SK-N-MC (cell line): Measurements from ENCODE around the gene PREX1.
A peak's percentile ranks its signal among the peaks of the same experiment; 100 is the strongest.

Source experiments
- DNase-seq: peaks from one replicate; pipeline ENCODE4 v3.0.0-alpha.2; 2011; ENCODE audit warnings: low read depth, low spot score
- H3K27ac ChIP-seq: fragments of 200-600 bp; sonication (generic); 2 replicates; pipeline ENCODE4 v1.5.1; 2016; ENCODE audit warnings: mixed run types
- H3K36me3 ChIP-seq: fragments of 200-600 bp; sonication (generic); 2 replicates; pipeline ENCODE4 v1.6.1; 2017; ENCODE audit warnings: antibody characterized with exemption, low read length, mixed read lengths; ENCODE audit not compliant: insufficient read depth
- H3K4me3 ChIP-seq: fragments of 200-600 bp; sonication (generic); 2 replicates; pipeline ENCODE4 v1.5.1; 2016
- H3K9ac ChIP-seq: fragments of 200-600 bp; sonication (generic); 2 replicates; pipeline ENCODE4 v1.8.0; 2017; ENCODE audit warnings: mixed run types, mixed read lengths; ENCODE audit not compliant: insufficient read length
- H3K9me3 ChIP-seq: fragments of 200-600 bp; sonication (generic); 2 replicates; pipeline ENCODE4 v1.6.1; 2017; ENCODE audit warnings: low read depth, mild to moderate bottlenecking, antibody characterized with exemption, low read length, moderate library complexity, mixed read lengths
- EZH2 ChIP-seq: fragments of 200-600 bp; sonication (generic); IDR thresholded peaks from one replicate; pipeline ENCODE4 v1.6.1; 2017; ENCODE audit warnings: antibody characterized with exemption
- FOXP2 ChIP-seq: optimal IDR thresholded peaks from 2 replicates; pipeline ENCODE3; 2011; ENCODE audit warnings: mild to moderate bottlenecking, moderate library complexity; ENCODE audit not compliant: insufficient read depth; ENCODE audit errors: extremely low read length, control extremely low read depth
- POLR2AphosphoS5 ChIP-seq: IDR thresholded peaks from 2 replicates; pipeline ENCODE4 v1.6.1; 2012; ENCODE audit warnings: mild to moderate bottlenecking, low read depth, low read length, borderline replicate concordance

PREX1 gene

GRCh38 chr20:48660788-48661187 is 167.0 kb downstream of the PREX1 start:
- no peak for DNase-seq
- H3K36me3 ChIP-seq: peaks cover 80% of the 10 kb centered on the region
- no peak overlapping the region for H3K4me3 ChIP-seq
- peak overlapping the region; percentile 23; the same call in 1 of the 2 replicates for H3K27ac ChIP-seq
- H3K9ac ChIP-seq: no peak overlapping the region
- TF ChIP-seq POLR2AphosphoS5: no peak
- no peak for TF ChIP-seq FOXP2
- TF ChIP-seq EZH2: no peak
- no peaks in the 10 kb centered on the region for H3K9me3 ChIP-seq

- Histone ChIP-seq H3K9me3 (no peaks in the 10 kb centered on the region), H3K9ac (no peak overlapping the region), H3K4me3 (no peak overlapping the region), H3K36me3 (peaks cover 81% of the 10 kb centered on the region), H3K27ac (peak overlapping the region; percentile 23)
- DNase-seq: no peak
- TF ChIP-seq POLR2AphosphoS5: no peak
- no peak for TF ChIP-seq EZH2
- TF ChIP-seq FOXP2: no peak
Observed at GRCh38 chr20:48659858-48660257, 167.9 kb downstream of the PREX1 start.

GRCh38 chr20:48658505-48658904 is 169.3 kb downstream of the PREX1 start:
- no peaks in the 10 kb centered on the region for H3K9me3 ChIP-seq
- H3K9ac ChIP-seq: no peak overlapping the region
- peak overlapping the region; percentile 68; the same call in 1 of the 2 replicates for H3K27ac ChIP-seq
- no peak for TF ChIP-seq POLR2AphosphoS5
- TF ChIP-seq EZH2: no peak
- TF ChIP-seq FOXP2: no peak
- H3K36me3 ChIP-seq: peaks cover 92% of the 10 kb centered on the region
- no peak overlapping the region for H3K4me3 ChIP-seq
- no peak for DNase-seq

- TF ChIP-seq FOXP2 (no peak), EZH2 (no peak), POLR2AphosphoS5 (no peak)
- H3K27ac ChIP-seq: peak overlapping the region; percentile 68; the same call in 1 of the 2 replicates
- DNase-seq: no peak
- no peak overlapping the region for H3K9ac ChIP-seq
- no peak overlapping the region for H3K4me3 ChIP-seq
- peaks cover 92% of the 10 kb centered on the region for H3K36me3 ChIP-seq
- no peaks in the 10 kb centered on the region for H3K9me3 ChIP-seq
Observed at GRCh38 chr20:48658198-48658476, 169.7 kb downstream of the PREX1 start.

- peak; percentile 67 for DNase-seq
- no peak overlapping the region for H3K9ac ChIP-seq
- H3K36me3 ChIP-seq: peaks cover 92% of the 10 kb centered on the region
- no peak for TF ChIP-seq FOXP2
- no peak for TF ChIP-seq POLR2AphosphoS5
- TF ChIP-seq EZH2: no peak
- H3K4me3 ChIP-seq: no peak overlapping the region
- H3K27ac ChIP-seq: peak overlapping the region; percentile 68; the same call in 1 of the 2 replicates
- no peaks in the 10 kb centered on the region for H3K9me3 ChIP-seq
Observed at GRCh38 chr20:48657426-48658197, 170.2 kb downstream of the PREX1 start.

- H3K9me3 ChIP-seq: no peaks in the 10 kb centered on the region
- TF ChIP-seq POLR2AphosphoS5: no peak
- no peak for TF ChIP-seq FOXP2
- no peak for TF ChIP-seq EZH2
- no peak overlapping the region for H3K9ac ChIP-seq
- H3K4me3 ChIP-seq: no peak overlapping the region
- DNase-seq: no peak
- H3K27ac ChIP-seq: peak overlapping the region; percentile 33
- peaks cover 90% of the 10 kb centered on the region for H3K36me3 ChIP-seq
Observed at GRCh38 chr20:48656661-48657211, 171.1 kb downstream of the PREX1 start.

GRCh38 chr20:48656137-48656536 is 171.7 kb downstream of the PREX1 start:
- Histone ChIP-seq H3K9me3 (no peaks in the 10 kb centered on the region), H3K36me3 (peaks cover 93% of the 10 kb centered on the region), H3K9ac (no peak overlapping the region), H3K4me3 (no peak overlapping the region), H3K27ac (peak overlapping the region; percentile 33)
- no peak for DNase-seq
- TF ChIP-seq POLR2AphosphoS5 (no peak), FOXP2 (no peak), EZH2 (no peak)

- no peak overlapping the region for H3K4me3 ChIP-seq
- TF ChIP-seq FOXP2 (no peak), POLR2AphosphoS5 (no peak), EZH2 (no peak)
Observed at GRCh38 chr20:48653706-48654051, 174.1 kb downstream of the PREX1 start.

More at GRCh38 chr20:48653706-48654051, 174.1 kb downstream of the PREX1 start:
- H3K9me3 ChIP-seq: no peaks in the 10 kb centered on the region
- no peak overlapping the region for H3K9ac ChIP-seq
- H3K27ac ChIP-seq: no peak overlapping the region
- H3K36me3 ChIP-seq: peaks cover 96% of the 10 kb centered on the region
- DNase-seq: no peak
